ENCODE data around the gene ABCB1.

GRCh38 chr7:87565877-87566276 lies 34.8 kb downstream of the ABCB1 start:
- TF ChIP-seq MEF2A (IDR thresholded peaks at IDR 0.05; ENCODE audit: control insufficient read depth, low read depth, low read length) (no peak), CTCF (IDR thresholded peaks at IDR 0.05 in 2 of 3, conservative IDR thresholded peaks at IDR 0.05 in 1 of 3; ENCODE audit: insufficient read depth in 2 of 3, low read depth in 1 of 3, low read length in 3 of 3) (no peak), ZNF224 (CRISPR knock-in tag; IDR thresholded peaks at IDR 0.05) (no peak), RBM22 (IDR thresholded peaks at IDR 0.05; ENCODE audit: low read depth, low read length, poor library complexity, severe bottlenecking) (no peak), BHLHE40 (IDR thresholded peaks at IDR 0.05; ENCODE audit: low read length) (no peak), ZNF436 (CRISPR knock-in tag; IDR thresholded peaks at IDR 0.05) (no peak), FIP1L1 (IDR thresholded peaks at IDR 0.05; ENCODE audit: low read depth, low read length, poor library complexity, severe bottlenecking) (no peak), NFYB (IDR thresholded peaks at IDR 0.05; ENCODE audit: extremely low read depth, insufficient read length) (no peak), SMC3 (conservative IDR thresholded peaks at IDR 0.05; ENCODE audit: insufficient read depth, low read depth, low read length) (no peak)

Measured in K562 (cell line).